Glutamatergic neuron (in vitro differentiated cells): Measurements from ENCODE around the gene SLC6A6. TPM values are rescaled to one million over a fixed set of nuclear protein-coding genes. Genes with fewer than 3 reads are reported as not detected.

ENCODE experiments used
- DNase-seq: peaks from one replicate; pipeline ENCODE4 v3.0.0; 2022
- H3K27ac Mint-ChIP-seq: one replicate; pipeline ENCODE4 v1.8.0; 2020; ENCODE audit warnings: mild to moderate bottlenecking, mixed read lengths, inconsistent platforms; ENCODE audit not compliant: unreplicated experiment
- H3K27me3 Mint-ChIP-seq: one replicate; pipeline ENCODE4 v1.8.0; 2020; ENCODE audit warnings: mild to moderate bottlenecking, moderate library complexity, mixed read lengths, inconsistent platforms; ENCODE audit not compliant: unreplicated experiment
- H3K36me3 Mint-ChIP-seq: one replicate; pipeline ENCODE4 v1.8.0; 2020; ENCODE audit warnings: mild to moderate bottlenecking, mixed read lengths, inconsistent platforms; ENCODE audit not compliant: unreplicated experiment
- H3K4me1 Mint-ChIP-seq: one replicate; pipeline ENCODE4 v1.8.0; 2020; ENCODE audit warnings: mild to moderate bottlenecking, low read depth, mixed read lengths, inconsistent platforms; ENCODE audit not compliant: unreplicated experiment
- H3K4me3 Mint-ChIP-seq: one replicate; pipeline ENCODE4 v1.8.0; 2020; ENCODE audit warnings: mild to moderate bottlenecking, mixed read lengths, inconsistent platforms; ENCODE audit not compliant: unreplicated experiment
- H3K9me3 Mint-ChIP-seq: one replicate; pipeline ENCODE4 v1.8.0; 2020; ENCODE audit warnings: mild to moderate bottlenecking, moderate library complexity, mixed read lengths, inconsistent platforms; ENCODE audit not compliant: unreplicated experiment
- CTCF ChIP-seq: fragments of 200-600 bp; sonication (generic); IDR thresholded peaks from one replicate; pipeline ENCODE4 v1.5.0; 2021; ENCODE audit not compliant: partially characterized antibody, unreplicated experiment
- total RNA-seq: library from RNA; stranded (reverse); fragmentation: NEBNext Ultra II Directional; extraction: Animal tissue kit (Norgen Biotek cat#: 25700); gene quantifications from one replicate; pipeline ENCODE4 v1.2.1, GENCODE V29; 2021; ENCODE audit not compliant: unreplicated experiment

The SLC6A6 gene
- total RNA-seq, 1 donor from 2014 or later, result 21.9 TPM

DNA sequence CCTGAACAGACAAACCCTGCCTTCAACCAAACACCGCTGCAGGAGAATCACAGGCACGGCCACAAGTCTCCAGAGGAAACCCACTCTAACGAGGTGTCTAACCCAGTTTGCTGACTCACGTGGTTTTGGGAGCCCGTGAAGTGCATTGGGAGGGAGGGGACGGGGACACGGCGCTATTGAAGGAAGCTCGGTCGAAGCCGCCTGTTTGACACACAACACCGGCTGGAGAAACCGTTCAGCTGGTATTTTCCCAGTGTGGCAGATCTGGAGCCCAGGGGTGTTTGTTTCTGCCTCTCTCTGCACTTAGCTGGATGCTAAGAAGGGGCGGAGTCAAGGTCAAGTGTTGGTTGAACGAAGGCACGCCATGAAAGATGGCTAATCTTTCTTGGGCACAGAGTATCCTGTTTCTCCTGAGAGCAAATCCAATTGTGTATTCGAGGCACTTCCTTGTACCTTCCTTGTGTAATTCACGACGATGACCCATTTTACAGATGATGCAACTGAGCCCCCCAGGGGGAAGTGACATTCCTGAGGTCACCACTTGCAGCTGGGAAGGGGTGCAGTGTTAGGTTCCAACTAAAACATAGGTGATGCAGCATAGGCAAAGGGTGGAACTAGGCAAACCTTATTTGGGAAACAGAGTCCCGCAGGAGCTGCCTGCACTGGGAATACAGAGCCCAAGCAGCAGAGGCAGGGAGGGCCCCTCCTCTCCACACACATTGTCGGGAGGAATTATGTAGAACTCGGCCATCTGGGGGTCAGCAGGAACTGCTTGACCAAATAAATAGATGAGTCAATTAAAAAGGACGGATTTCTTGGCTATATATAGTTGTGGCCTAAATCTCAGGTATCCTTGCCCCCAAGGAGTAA, 22.5 kb downstream of the SLC6A6 start:
- no peak for TF ChIP-seq CTCF
- peaks cover 1% of the 10 kb centered on the region for H3K9me3 Mint-ChIP-seq
- no peaks in the 10 kb centered on the region for H3K36me3 Mint-ChIP-seq
- peaks cover 11% of the 10 kb centered on the region for H3K27me3 Mint-ChIP-seq
- H3K27ac Mint-ChIP-seq, result no peak overlapping the region
- H3K4me1 Mint-ChIP-seq, result peaks cover 14% of the 10 kb centered on the region
- H3K4me3 Mint-ChIP-seq, result no peak overlapping the region
- DNase-seq, result no peak

DNA sequence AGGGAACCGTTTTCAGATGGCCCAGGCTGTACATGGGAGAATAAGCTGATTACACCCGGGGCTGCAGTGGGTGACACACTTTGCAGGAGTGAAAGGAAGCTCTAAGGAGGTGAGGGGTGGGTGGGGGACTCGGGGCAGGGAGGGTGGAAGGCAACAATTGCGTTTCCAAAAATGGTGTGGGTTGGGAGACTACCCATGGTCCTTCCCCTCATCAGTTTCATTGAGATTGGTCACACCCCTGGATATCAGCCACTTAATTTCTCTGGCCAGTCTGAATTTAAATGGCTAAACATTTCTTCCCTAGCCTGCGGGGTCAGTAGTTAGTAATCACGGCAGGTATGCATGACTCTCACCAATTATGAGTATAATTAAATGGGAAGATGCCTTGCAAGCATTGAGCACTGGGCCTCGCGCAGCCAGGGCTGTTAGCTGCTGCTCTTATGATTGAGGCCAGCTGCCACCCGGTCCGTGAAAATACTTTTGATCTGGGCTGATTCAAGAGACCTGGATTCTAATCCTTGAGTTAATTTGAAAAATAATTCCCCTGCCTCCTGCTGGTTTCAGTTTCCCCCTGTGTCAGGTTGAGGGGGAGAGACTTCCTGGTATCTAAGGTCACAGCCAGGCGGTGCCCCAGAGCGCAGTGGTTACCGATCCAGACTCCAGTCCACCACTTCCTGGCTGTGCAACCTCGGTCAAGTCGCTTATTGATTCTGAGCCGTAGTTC, 23.3 kb downstream of the SLC6A6 start:
- Mint-ChIP-seq H3K36me3 (no peaks in the 10 kb centered on the region), H3K27me3 (peaks cover 11% of the 10 kb centered on the region), H3K9me3 (peaks cover 1% of the 10 kb centered on the region), H3K4me3 (no peak overlapping the region), H3K4me1 (peaks cover 15% of the 10 kb centered on the region), H3K27ac (no peak overlapping the region)
- no peak for TF ChIP-seq CTCF
- no peak for DNase-seq

DNA sequence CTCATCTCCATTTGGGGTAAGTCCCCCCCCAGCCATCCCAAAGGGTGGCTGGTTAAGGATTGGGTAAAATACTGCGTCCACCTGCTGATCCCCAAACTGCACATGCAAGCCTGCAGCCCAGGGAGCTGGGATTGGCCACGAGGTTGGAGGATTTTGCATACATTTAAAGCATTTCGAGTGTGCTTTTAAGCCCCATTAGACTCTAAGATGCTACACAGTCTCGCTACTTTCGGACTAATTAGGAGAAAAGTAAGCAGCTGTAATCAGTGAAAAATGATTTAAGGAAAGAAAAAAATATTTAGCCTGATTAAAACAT, 23.9 kb downstream of the SLC6A6 start:
- H3K9me3 Mint-ChIP-seq, result peaks cover 1% of the 10 kb centered on the region
- H3K27me3 Mint-ChIP-seq, result peaks cover 11% of the 10 kb centered on the region
- H3K4me3 Mint-ChIP-seq, result no peak overlapping the region
- H3K4me1 Mint-ChIP-seq, result peaks cover 16% of the 10 kb centered on the region
- H3K36me3 Mint-ChIP-seq, result no peaks in the 10 kb centered on the region
- no peak overlapping the region for H3K27ac Mint-ChIP-seq
- DNase-seq, result no peak
- TF ChIP-seq CTCF, result no peak

- Mint-ChIP-seq H3K27ac (no peak overlapping the region), H3K4me3 (no peak overlapping the region), H3K36me3 (no peaks in the 10 kb centered on the region), H3K9me3 (peaks cover 4% of the 10 kb centered on the region), H3K4me1 (peaks cover 15% of the 10 kb centered on the region), H3K27me3 (peaks cover 13% of the 10 kb centered on the region)
- no peak for TF ChIP-seq CTCF
- no peak for DNase-seq
These were observed 26.0 kb downstream of the SLC6A6 start for GRCh38 chr3:14428087-14429033.
